HG03442 (cell line): ENCODE measurements around the gene SDS.
A peak's percentile ranks its signal among the peaks of the same experiment; 100 is the strongest.
"Not testable (repeated sequence)": the region's sequence is repeated elsewhere in the genome, so short reads cannot be mapped to it uniquely, and the experiment has no call there.

Source experiments
- ATAC-seq: cut with Tn5 transposase; IDR thresholded peaks from one replicate; pipeline ENCODE4 v1.9.1; 2021; ENCODE audit warnings: mild to moderate bottlenecking, moderate library complexity; ENCODE audit not compliant: unreplicated experiment

Gene SDS

DNA sequence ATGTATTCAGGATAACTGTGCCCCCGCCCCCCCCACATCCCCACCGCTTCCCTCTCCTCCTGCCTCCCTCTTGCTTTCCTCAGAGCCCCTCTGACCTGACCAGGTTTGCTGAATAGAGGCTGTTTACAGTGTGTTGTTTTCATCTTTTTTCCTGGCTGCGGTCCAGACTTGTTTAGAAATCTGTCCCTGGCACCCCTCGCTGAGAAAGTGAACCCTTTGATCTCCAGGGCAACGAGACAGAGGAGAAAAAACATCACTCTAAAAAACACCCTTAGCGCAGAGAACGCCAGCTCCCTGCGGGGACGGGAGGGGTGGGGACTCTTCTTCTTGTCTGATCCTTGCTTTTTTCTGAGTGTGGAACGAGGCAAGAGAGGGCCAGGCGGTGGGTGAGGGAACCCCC, 22.5 kb downstream of the SDS start:
- no peak for ATAC-seq

DNA sequence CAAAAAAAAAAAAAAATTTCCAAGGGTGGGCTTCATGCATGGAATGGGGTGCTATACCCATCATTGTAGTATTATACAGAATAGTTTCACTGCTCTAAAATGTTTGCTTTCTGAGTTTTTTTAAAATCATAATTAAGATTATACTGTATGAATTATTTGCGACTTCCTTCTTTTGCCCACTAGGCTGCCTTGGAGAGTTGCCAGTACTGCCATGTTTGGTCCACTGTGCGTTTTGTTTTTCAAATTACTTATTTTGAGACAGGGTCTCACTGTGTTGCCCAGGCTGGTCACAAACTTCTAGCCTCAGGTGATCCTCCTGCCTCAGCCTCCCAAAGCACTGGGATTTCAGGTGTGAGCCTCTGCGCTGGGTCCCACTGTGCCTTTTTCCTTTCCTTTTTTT, 25.4 kb downstream of the SDS start:
- ATAC-seq: no peak

DNA sequence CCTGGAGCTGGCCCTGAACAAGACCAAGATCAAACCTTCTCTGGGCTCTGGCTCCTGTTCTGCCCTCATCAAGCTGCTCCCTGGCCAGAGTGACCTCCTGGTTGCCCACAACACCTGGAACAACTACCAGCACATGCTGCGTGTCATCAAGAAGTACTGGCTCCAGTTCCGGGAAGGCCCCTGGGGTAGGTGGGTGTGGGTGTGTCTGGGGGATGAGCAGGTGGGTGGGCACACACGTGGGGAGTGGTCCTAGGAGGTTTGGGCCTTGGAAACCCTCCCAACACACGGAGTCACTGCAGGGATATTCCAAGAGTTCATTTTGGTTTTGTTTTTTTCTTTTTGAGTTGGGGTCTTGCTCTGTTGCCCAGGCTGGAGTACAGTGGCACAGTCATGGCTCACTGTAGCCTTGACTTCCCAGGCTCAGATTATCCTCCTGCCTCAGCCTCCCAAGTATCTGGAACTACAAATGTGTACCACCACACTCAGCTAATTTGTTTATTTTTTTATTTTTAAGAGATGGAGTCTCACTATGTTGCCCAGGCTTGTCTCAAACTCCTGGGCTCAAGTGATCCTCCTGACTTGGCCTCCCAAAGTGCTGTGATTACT, 28.8 kb downstream of the SDS start:
- ATAC-seq: no peak

DNA sequence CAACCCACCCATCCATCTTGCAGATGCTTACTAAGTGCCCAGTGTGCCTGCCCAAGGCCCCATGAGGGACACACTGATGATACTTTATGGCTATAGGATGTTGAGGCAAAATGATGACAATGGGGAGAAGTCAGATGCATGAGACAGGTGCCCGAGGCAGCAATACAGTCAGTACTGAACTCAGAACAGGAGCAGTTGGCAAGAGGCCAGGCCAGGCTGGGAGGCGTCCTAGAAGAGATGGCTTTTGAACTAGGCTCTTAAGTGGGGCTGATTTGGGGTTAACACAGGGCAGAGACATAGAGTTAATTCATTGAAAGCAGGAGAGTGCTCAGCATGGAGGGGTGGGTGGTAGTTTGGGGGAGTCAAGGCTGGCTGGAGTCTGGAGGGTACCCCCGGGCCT, 29.7 kb downstream of the SDS start:
- ATAC-seq: no peak

DNA sequence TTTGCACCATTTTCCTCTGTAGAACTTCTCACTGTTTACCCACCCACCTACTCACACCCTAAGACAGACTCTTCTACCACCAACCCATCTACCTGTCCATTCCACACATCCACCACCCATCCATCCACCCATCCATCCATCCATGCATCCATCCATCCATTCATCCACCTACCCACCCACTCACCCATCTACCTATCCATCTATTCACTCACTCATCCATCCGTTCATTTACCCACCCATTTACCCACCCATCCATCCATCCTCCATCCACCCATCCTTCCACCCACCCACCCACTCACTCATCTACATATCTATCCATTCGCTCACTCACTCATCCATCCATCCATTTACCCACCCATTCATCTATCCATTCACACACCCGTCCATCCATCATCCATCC, 30.2 kb downstream of the SDS start:
- no peak for ATAC-seq

DNA sequence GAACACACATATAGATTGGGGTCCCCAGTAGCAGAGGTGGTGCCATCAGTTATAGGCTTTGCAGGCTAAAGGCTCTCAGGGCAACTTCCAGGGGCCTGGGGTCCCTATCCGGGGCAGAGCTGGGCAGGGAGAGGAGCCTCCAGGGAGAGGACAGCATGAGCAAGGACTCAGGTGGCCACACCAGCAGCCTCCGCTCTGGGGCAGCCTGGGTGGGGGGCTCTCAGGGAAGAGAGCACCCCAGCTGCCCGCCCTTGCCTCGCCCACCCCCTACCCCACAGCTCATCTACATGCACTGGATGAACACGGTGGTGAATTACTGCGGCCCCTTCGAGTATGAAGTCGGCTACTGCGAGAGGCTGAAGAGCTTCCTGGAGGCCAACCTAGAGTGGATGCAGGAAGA, 31.3 kb downstream of the SDS start:
- ATAC-seq: no peak

DNA sequence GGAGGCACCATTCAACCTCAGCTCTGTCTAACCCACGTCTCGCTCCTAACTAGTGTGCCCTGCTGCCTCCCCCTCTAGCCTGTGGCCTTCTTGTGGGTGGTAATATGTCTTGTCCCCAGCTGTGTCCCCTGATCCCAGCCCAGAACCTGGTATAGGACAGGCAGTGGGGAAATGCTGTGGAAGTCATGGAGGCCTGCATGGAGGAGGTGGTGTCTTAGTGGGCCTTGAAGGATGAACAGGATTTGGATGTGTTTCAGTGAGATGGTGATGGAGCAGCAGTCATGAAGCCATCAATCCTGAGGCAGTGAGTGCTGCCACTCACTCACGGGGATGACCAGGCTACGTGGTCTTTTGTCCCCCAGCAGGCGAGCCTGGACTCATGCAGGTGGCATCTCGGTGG, 31.9 kb downstream of the SDS start:
- ATAC-seq: no peak

DNA sequence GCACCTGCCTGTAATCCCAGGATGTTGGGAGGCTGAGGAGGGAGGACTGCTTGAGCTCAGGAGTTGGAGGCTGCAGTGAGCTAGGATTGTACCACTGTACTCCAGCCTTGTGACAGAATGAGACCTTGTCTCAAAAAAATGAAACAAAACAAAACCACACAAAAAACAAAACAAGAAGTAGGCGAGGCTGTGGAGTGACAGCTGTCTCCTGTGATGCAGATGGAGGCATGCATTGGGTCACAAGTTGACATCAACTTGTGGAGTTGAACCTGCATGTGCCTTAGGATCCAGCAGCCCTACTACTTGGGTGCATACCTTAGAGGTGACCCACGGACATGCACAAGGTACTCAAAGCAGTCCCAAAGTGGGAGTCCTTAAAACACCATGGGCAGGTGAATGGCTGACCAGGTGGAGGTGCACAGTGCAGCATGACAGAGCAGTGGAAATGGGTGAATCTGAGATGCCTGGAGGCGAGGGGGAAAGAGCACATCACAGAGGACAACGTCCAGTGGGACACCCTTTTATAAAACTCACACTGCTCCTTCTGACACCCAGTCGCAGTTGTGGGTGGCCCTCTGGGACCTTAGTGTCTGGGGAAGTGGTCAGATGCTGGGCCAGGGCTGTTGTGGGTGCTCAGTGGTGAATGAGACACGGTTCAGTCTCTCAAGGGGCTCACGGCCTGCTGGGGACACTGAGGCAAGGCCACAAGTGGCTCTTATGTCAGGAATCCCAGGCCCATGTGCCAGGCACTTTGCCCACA, 32.6 kb downstream of the SDS start:
- ATAC-seq: no peak

DNA sequence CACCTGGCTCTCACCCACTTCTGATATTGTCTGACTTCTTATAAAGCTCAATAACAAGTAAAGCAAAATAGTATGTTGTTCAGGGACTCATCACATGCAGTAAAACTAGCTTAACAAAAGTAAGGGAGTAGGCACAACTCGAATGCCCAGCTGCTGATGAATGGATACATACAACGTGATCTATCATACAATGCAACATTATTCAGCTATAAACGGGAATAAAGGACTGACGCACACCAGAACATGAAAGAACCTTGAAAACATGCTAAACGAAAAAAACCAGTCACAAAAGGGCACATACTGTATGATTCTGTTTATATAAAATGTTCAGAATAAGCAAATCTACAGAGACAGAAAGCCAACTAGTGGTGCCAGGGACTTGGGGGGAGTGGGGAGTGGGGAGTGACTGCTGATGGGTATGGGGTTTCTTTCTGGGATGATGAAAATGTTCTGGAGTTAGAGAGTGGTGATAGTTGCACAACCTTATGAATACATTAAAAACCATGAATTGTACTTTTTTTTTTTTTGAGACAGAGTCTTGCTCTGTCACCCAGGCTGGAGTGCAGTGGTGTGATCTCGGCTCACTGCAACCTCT, 34.2 kb downstream of the SDS start:
- ATAC-seq: no peak

DNA sequence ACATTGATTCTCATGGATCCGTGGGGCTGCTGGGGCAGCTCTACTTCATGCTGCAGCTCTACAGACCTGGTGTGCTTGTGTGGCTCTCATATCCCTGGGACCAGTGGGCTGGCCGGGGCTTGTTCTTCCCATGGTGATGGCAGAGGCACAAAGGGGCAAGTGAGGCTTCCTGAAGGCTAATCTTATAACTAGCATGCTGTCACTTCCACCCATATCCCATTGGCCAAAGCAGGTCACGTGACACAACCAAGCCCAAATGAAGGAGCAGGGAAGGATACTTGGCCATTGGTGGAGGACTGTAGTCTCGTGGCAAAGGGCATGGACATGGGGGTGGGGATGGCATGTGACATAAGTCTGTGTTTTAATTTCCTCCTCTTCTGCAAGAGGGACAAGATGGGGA, 35.4 kb downstream of the SDS start:
- no peak for ATAC-seq

DNA sequence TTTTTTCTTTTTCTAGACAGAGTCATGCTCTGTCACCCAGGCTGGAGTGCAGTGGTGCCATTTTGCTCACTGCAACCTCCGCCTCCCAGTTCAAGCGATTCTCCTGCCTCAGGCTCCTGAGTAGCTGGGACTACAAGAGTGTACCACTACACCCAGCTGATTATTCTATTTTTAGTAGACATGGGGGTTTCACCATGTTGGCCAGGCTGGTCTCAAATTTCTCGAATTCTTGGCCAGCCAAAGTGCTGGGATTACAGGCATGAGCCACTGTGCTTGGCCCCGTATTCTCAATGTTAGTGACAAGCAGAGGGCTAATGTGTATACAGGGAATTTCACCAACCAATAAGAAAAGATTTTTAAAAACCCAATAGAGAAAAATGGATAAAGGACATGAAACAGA, 36.9 kb downstream of the SDS start:
- ATAC-seq: no peak

DNA sequence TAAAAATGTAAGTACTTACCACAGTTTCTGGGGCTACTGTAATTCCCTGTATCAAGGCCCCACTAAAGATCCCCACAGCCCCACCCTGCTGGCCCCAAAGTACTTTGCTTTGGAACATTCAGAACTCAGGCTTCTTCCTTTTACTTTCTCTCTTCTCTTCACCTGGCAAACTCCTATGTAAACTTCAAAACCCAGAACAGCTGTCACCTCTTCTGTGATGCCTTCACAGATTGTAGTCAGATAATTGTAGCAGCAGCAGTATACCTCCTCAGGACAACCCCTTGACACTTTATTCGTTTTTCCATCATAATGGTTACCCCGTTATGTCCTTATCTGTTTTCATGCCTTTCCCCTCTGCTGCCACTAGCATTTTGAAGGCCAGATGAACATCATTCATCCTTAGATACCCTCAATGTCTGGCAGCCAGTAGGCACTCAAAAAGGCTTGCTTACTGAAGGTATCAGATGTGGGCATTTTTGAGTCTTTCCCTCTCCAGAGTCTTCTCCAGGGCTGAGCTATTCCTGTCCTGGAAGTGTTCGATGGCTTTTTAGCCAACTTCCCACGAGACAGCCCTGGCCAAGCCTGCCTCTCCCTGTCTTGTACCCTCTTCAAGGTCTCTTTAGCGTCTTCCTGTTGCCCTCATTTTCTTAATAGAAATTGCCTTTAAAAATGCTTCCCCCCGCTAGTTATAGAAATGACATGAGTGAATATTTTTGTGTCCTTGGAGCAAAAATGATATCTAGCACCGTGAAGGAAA, 37.9 kb downstream of the SDS start:
- no peak for ATAC-seq

DNA sequence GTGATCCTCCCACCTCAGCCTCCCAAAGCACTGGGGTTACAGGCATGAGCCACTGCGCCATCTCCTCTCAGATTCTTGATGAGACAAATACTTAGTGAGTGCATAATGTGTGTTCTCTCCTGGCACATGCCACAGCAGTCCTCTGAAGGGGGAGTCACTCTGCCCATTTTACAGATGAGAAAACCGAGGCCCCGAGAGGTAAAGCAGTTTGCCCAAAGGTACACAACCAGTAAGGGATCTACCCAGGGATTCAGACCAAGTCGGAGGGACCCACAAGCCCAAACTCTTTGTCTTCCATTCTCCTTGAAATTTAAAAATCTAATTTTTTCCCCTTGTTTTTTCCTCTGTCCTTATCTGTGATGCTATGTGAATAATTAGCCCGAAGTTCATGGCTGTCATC, 39.0 kb downstream of the SDS start:
- ATAC-seq: no peak

DNA sequence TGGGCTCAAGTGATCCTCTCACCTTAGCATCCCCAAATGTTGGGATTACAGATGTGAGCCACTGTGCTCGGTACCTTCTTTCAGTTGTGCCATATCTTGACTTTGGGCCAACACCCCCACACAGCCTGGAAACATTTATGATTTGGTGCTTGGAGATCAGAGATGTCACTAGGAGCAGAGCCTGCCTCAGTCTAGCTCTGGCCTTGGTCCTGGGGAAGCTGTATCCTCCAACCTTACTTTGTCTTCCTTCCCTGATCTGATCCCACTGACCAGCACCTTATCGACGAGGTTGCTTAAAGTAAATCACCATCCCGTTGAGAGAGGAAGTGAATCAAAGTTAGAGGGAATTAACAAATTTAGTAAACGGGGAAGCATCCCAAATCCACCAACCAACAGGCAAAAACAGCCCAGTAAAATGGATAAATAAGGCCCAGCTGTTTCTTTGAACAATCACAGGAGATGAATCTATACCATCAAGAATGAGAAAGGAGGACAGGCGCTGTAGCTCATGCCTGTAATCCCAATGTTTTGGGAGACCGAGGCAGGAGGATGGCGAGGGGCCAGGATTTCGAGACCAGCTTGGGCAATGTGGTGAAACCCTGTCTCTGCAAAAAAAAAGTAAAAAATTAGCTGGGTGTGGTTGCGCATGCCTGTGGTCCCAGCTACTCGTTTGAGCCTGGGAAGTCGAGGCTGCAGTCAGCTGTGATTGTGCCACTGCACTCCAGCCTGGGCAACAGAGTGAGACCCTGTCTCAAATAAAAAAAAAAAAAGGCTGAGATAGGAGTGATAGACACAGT, 41.9 kb downstream of the SDS start:
- ATAC-seq: no peak

DNA sequence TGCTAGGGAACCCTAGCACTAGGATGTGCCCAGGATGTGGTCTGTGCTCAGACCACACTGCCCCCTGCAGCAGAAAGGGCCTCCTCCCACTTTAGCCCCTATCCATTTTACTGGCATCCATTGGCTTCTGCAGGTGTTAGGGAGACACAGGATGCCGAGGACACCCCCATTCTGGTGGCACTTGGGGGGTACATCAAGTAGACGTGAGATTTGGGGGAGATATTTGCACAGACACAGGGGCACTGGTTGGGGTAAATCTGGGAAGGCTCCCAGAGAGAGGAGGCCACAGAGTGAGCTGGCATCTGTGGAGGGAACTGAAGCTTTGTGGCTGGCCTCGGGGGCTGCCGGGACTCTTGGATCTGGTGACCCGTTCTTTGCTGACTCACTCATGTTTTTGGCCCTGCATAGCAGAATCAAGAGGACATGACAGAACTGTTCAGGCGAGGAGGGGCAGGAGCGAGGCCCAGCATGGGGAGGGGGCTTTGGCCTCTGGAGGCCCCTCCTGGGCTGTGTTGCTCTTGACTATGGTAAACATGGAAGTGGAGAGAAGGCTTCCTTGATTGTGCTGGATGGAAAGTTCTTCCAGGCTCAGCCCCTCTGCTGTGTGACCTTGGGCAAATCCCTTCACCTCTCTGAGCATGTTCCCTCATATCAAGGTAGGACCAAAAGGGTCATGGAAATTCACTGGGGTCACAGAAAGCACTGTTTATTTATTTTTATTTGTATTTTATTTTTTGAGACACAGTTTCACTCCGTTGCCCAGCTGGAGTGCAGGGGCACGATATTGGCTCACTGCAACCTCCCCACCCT, 43.5 kb downstream of the SDS start:
- ATAC-seq: no peak

DNA sequence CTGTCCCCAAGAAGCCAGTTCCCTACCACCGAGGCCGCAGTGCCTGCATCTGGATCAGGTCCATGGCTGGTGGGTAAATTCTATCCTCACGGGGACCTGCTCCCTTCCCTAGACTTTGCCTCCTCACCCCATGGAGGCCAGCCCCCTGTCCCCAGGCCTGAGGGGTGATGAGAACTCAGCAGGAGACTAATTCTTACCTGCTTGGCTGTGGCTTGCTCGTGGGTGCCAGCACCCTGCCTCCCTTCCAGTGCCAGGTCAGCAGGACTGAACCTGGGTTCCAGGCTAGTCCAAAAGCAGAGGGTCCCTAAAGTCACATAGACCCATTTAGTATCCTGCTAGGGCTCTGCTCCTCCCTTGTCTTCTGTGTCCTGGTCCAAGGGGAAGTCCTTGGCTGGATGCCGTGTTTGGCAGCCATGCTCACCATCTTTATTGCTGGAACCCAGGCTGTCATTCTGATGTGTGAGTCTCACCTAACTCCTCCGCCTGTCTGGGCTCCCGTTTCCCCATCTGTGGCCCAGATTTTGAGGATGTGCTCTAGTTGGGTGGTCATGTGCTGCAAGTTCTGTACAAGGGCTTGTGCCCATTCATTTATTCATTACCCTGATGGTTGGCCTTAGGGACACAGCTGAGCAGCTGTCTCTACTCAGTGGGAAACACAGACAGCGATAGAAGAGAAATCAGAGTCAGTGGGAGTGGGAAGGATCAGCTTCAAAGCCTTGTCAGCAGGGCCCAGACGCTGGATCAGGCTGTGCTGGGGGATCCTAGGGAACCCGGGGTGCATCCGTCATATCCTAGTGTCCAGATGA, 44.4 kb downstream of the SDS start:
- ATAC-seq: no peak

DNA sequence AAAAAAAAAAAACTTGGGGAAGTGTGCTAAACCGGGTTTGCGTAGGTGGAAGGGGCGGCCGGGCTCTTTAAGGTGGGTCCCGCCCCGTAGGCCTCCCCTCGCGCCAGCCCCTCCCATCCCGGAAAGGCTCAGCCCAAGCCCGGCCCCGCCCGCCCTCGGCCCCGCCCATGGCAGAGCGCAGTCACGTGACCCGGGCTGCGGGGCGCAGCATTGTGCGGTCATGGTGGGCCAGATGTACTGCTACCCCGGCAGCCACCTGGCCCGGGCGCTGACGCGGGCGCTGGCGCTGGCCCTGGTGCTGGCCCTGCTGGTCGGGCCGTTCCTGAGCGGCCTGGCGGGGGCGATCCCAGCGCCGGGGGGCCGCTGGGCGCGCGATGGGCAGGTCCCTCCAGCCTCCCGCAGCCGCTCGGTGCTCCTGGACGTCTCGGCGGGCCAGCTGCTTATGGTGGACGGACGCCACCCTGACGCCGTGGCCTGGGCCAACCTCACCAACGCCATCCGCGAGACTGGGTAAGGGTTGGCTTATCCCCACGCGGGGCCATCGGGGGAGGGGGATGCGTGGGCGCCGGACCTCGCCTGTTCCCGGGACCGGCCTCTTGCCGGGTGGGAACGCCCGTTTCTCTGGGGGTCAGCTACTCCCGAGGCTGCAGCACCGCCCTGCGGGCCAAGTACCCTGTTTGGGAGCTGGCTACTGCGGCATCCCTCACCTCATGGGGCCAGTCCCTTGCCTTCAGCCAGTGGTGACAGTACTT, 45.1 kb downstream of the SDS start, which contains the start of gene PLBD2:
PLBD2 (plus strand) TSS at position 207 of the 752 bp plus-strand sequence; CDS start at position 221, 14 bp downstream.
- ATAC-seq: peak; percentile 92

DNA sequence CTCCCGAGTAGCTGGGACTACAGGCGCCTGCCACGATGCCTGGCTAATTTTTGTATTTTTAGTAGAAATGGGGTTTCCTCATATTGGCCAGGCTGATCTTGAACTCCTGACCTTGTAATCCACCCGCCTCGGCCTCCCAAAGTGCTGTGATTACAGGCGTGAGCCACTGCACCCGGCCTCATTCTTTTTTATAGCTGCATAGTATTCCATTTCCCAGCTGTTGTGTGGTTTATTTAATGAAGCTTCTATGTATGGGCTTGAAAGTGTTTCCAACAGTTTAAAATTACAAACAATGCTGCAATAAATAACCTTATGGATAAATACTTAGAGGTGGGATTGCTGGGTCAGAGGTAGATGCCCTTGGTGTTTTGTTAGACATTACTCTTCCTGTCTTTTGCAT, 49.5 kb downstream of the SDS start:
- ATAC-seq: not testable (repeated sequence)
